HUES64 (cell line): ENCODE data around the gene SLC6A13.

ENCODE experiments used
- H3K27ac ChIP-seq: 2 replicates; pipeline ENCODE4 v1.7.0; 2013; ENCODE audit warnings: low read depth, low read length, inconsistent platforms
- H3K27me3 ChIP-seq: 2 replicates; pipeline ENCODE4 v1.6.1; 2013; ENCODE audit warnings: mild to moderate bottlenecking, low read length; ENCODE audit not compliant: insufficient read depth
- H3K36me3 ChIP-seq: 2 replicates; pipeline ENCODE4 v1.6.1; 2013; ENCODE audit warnings: mild to moderate bottlenecking, low read length; ENCODE audit not compliant: insufficient read depth
- H3K4me1 ChIP-seq: 2 replicates; pipeline ENCODE4 v1.6.1; 2013; ENCODE audit warnings: mild to moderate bottlenecking, low read length, moderate library complexity; ENCODE audit not compliant: insufficient read depth
- H3K4me3 ChIP-seq: 2 replicates; pipeline ENCODE4 v1.5.1; 2013; ENCODE audit warnings: mild to moderate bottlenecking, low read length, moderate library complexity
- H3K9ac ChIP-seq: 2 replicates; pipeline ENCODE4 v1.6.1; 2013; ENCODE audit warnings: mild to moderate bottlenecking, low read depth, low read length
- H3K9me3 ChIP-seq: 2 replicates; pipeline ENCODE4 v1.6.1; 2013; ENCODE audit warnings: low read depth, low read length; ENCODE audit not compliant: insufficient read depth
- WGBS: fragments of 150-250, 120-280 bp; methylation state at CpG from one replicate; pipeline ENCODE4 v1.1.7; 2013; ENCODE audit warnings: missing lambda C conversion rate; 5-methylcytosine and 5-hydroxymethylcytosine counted together

SLC6A13 gene

GRCh38 chr12:206746-207440 is 55.7 kb downstream of the SLC6A13 start:
- no peak overlapping the region for H3K4me3 ChIP-seq
- H3K27me3 ChIP-seq, result peaks cover 98% of the 10 kb centered on the region
- no peak overlapping the region for H3K27ac ChIP-seq
- H3K9me3 ChIP-seq, result no peaks in the 10 kb centered on the region
- no peak overlapping the region for H3K9ac ChIP-seq
- H3K36me3 ChIP-seq, result no peaks in the 10 kb centered on the region
- H3K4me1 ChIP-seq, result peaks cover 12% of the 10 kb centered on the region; the same call in 1 of the 2 replicates
- 92% methylated on average over 21 of the region's 21 CpGs for WGBS

- Histone ChIP-seq H3K4me1 (peaks cover 12% of the 10 kb centered on the region; the same call in 1 of the 2 replicates), H3K4me3 (no peak overlapping the region), H3K27me3 (peaks cover 97% of the 10 kb centered on the region), H3K9me3 (no peaks in the 10 kb centered on the region), H3K36me3 (no peaks in the 10 kb centered on the region), H3K9ac (no peak overlapping the region), H3K27ac (no peak overlapping the region)
- 87% methylated on average over 4 of the region's 4 CpGs for WGBS
These were observed 57.6 kb downstream of the SLC6A13 start for GRCh38 chr12:205026-205425.

- Histone ChIP-seq H3K9me3 (no peaks in the 10 kb centered on the region), H3K4me3 (peak overlapping the region; percentile 63), H3K4me1 (peaks cover 18% of the 10 kb centered on the region; the same call in 1 of the 2 replicates), H3K9ac (no peak overlapping the region), H3K36me3 (no peaks in the 10 kb centered on the region), H3K27me3 (peaks cover 95% of the 10 kb centered on the region), H3K27ac (no peak overlapping the region)
- WGBS, result 53% methylated on average over 11 of the region's 11 CpGs
These were observed 58.4 kb downstream of the SLC6A13 start for GRCh38 chr12:204261-204678.

GRCh38 chr12:203462-204260 is 59.0 kb downstream of the SLC6A13 start:
- Histone ChIP-seq H3K27me3 (peaks cover 91% of the 10 kb centered on the region), H3K4me1 (peaks cover 18% of the 10 kb centered on the region; the same call in 1 of the 2 replicates), H3K9me3 (no peaks in the 10 kb centered on the region), H3K27ac (no peak overlapping the region), H3K9ac (no peak overlapping the region), H3K36me3 (no peaks in the 10 kb centered on the region), H3K4me3 (peak overlapping the region; percentile 63)
- 1% methylated on average over 84 of the region's 84 CpGs for WGBS

- Histone ChIP-seq H3K36me3 (no peaks in the 10 kb centered on the region), H3K4me1 (peaks cover 18% of the 10 kb centered on the region; the same call in 1 of the 2 replicates), H3K9me3 (no peaks in the 10 kb centered on the region), H3K4me3 (peak overlapping the region; percentile 63), H3K27me3 (peaks cover 85% of the 10 kb centered on the region), H3K27ac (no peak overlapping the region), H3K9ac (no peak overlapping the region)
- WGBS, result 41% methylated on average over 16 of the region's 16 CpGs
These were observed 59.6 kb downstream of the SLC6A13 start for GRCh38 chr12:203074-203461.

GRCh38 chr12:202081-202731 is 60.4 kb downstream of the SLC6A13 start:
- H3K4me3 ChIP-seq, result 0 out of 2 replicates have a peak overlapping the region, but pooled peaks have one; percentile 3
- no peaks in the 10 kb centered on the region for H3K36me3 ChIP-seq
- no peak overlapping the region for H3K27ac ChIP-seq
- 14% methylated on average over 14 of the region's 15 CpGs for WGBS
- peaks cover 80% of the 10 kb centered on the region for H3K27me3 ChIP-seq
- peaks cover 18% of the 10 kb centered on the region; the same call in 1 of the 2 replicates for H3K4me1 ChIP-seq
- no peak overlapping the region for H3K9ac ChIP-seq
- no peaks in the 10 kb centered on the region for H3K9me3 ChIP-seq

GRCh38 chr12:201361-201760 is 61.3 kb downstream of the SLC6A13 start:
- H3K4me1 ChIP-seq, result peaks cover 18% of the 10 kb centered on the region; the same call in 1 of the 2 replicates
- no peak overlapping the region for H3K4me3 ChIP-seq
- H3K9me3 ChIP-seq, result no peaks in the 10 kb centered on the region
- peaks cover 73% of the 10 kb centered on the region for H3K27me3 ChIP-seq
- no peaks in the 10 kb centered on the region for H3K36me3 ChIP-seq
- WGBS, result 88% methylated on average over 7 of the region's 8 CpGs
- no peak overlapping the region for H3K27ac ChIP-seq
- no peak overlapping the region for H3K9ac ChIP-seq

DNA sequence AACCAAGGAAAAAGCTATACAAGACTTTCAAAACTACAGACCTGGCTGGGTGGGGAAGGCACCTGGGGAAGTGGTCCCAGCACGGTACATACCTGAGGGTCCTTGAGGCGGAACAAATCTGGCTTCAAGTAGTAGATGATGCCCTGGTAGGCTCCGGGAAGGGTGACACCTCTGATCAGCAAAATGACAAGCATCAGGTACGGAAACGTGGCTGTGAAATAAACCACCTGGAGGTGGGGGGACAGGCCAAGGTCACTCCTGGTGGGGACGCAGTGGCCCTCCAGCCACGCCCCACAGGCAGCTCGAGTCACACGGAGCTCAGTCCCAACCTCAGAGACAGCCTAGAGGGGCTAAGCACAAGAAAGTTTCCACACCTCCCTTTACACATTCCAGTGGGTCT is 63.9 kb downstream of the SLC6A13 start:
- H3K4me3 ChIP-seq, result no peak overlapping the region
- 73% methylated on average over 9 of the region's 9 CpGs for WGBS
- H3K4me1 ChIP-seq, result peaks cover 13% of the 10 kb centered on the region; the same call in 1 of the 2 replicates
- H3K36me3 ChIP-seq, result no peaks in the 10 kb centered on the region
- H3K9ac ChIP-seq, result no peak overlapping the region
- peaks cover 48% of the 10 kb centered on the region for H3K27me3 ChIP-seq
- no peaks in the 10 kb centered on the region for H3K9me3 ChIP-seq
- H3K27ac ChIP-seq, result no peak overlapping the region

- Histone ChIP-seq H3K27me3 (peaks cover 42% of the 10 kb centered on the region), H3K27ac (no peak overlapping the region), H3K4me1 (peaks cover 13% of the 10 kb centered on the region; the same call in 1 of the 2 replicates), H3K36me3 (no peaks in the 10 kb centered on the region), H3K9ac (no peak overlapping the region), H3K4me3 (no peak overlapping the region), H3K9me3 (no peaks in the 10 kb centered on the region)
- WGBS, result 92% methylated on average over 11 of the region's 11 CpGs
These were observed 64.5 kb downstream of the SLC6A13 start for GRCh38 chr12:197911-198695.

DNA sequence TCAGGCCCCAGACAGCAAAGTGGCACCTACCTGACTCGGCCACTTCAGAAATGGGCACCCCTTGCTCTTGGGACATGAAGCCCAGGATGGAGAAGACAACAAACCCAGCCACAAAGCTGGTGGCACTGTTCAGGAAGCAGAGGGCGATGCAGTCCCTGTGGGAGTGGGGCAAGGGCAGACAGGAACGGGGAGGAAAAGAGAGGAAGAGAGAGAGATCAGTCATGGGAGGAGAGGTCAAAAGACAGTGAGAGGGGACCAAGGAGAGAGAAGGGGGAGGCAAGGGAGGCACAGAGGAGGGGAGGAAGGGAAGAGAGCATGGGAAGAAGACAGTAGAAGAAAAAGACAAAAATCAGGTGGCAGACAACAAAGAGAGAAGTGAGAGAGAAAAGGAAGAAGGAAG is 65.3 kb downstream of the SLC6A13 start:
- no peak overlapping the region for H3K27ac ChIP-seq
- no peaks in the 10 kb centered on the region for H3K9me3 ChIP-seq
- peaks cover 34% of the 10 kb centered on the region for H3K27me3 ChIP-seq
- H3K4me1 ChIP-seq, result peaks cover 10% of the 10 kb centered on the region; the same call in 1 of the 2 replicates
- H3K4me3 ChIP-seq, result no peak overlapping the region
- H3K9ac ChIP-seq, result no peak overlapping the region
- no peaks in the 10 kb centered on the region for H3K36me3 ChIP-seq
- 90% methylated on average over 3 of the region's 3 CpGs for WGBS
